GM21447 (cell line): ENCODE data around the gene TCOF1.

ENCODE experiments used
- ATAC-seq: cut with Tn5 transposase; IDR thresholded peaks from one replicate; pipeline ENCODE4 v1.9.1; 2021; ENCODE audit not compliant: unreplicated experiment

Gene TCOF1

DNA sequence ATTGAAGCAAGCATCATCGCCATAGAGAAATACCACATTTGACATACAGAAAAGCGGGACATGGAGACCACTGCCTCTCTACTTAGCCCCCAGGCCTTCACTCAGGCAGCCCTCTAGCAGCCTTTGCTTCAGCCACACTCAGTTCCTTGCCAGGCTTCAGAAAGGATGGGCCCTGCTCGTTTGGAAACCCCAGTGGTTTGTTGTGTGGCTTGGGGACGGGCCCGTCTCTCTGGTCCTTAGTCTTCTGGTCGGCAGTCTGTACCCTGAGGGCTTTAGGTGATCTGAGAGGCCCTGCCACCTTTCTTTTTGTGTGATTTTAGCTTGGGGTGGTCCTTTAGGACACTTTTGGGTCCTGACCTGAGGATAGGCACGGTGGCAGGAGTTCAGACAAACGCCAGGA, 33.7 kb upstream of the TCOF1 start:
- no peak for ATAC-seq

DNA sequence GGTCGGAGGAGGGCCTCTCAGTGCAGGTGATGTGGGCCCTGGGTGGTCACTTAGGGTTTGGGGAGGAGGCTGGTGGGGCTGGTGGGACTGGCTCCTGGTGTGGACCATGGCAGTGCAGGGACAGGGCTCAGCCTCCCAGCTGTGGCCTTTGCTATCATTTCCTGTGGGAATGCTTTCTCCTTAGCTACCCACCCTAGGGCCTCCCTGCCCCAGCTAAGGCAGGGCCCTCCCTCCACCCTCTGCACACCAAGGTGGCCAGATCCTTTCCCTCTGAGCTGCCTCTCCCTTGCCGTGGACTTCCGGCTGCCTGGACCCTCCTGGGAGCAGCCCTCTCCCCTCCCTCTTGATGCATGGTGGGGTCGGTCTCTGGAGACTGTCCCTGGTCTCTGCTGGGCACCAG, 32.1 kb upstream of the TCOF1 start:
- no peak for ATAC-seq

GRCh38 chr5:150326707-150327106, 30.8 kb upstream of the TCOF1 start:
- ATAC-seq, result no peak

- ATAC-seq, result no peak
Observed at GRCh38 chr5:150327139-150327538, 30.4 kb upstream of the TCOF1 start.

DNA sequence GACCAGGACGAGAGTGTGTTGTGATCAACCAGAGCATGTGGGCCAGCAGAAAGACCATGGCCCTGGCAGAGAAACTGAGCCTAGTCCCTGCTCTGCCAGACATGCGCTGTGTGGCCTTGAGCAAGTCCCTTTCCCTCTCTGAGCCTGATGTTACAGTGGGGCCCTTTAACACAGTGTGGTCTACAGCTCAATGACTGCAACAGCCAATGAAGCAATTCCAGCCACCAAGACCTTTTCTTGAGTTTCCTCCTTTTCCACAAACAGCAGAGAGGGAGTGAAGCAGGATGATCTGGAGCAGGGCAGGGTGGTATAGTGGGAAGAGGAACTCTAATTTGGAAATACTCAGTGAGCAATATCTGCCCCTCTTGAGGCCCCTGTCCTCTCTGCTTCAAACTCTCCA, 29.0 kb upstream of the TCOF1 start:
- no peak for ATAC-seq

DNA sequence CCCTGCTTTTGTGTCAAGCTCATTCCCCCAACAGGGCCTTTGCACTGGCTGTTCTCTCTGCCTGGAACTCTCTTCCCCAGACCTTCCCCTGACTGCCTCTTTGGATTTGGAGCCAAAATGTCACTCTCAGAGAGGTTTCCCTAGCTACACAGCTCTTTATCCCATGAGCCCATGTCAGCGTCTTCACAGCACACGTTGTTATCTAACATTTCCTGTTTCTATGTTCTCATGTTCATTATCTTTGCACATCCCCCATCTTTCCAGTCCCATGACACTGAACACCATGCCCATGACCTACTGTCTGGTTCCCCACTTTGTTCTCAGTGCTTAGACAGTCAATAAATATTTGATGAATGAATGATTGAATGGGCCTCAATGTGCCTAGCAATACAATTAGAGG, 28.5 kb upstream of the TCOF1 start:
- ATAC-seq, result no peak

- no peak for ATAC-seq
Observed at GRCh38 chr5:150329881-150330876, 27.3 kb upstream of the TCOF1 start.

GRCh38 chr5:150333400-150333799, 24.1 kb upstream of the TCOF1 start:
- ATAC-seq, result no peak

DNA sequence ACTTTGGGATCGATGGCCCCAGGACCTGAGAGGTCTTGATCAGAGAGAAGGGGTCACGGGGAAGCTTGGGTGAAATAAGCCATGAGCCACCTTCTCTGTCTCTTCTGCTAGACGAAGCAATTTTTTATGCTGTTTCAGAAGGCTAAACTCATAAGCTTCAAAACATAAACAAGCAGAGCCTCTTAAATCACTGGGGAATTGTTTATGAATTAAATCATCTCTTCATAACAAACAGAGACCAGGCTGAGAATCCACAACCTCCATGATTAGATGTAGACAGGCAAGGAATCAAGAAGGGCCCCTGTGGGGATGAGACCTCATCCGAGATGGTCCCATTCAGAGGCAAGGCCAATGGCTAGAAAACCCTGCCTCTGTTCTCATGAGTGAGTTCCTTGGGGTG, 21.7 kb upstream of the TCOF1 start:
- no peak for ATAC-seq

- ATAC-seq, result no peak
Observed at GRCh38 chr5:150338546-150338945, 19.0 kb upstream of the TCOF1 start.

DNA sequence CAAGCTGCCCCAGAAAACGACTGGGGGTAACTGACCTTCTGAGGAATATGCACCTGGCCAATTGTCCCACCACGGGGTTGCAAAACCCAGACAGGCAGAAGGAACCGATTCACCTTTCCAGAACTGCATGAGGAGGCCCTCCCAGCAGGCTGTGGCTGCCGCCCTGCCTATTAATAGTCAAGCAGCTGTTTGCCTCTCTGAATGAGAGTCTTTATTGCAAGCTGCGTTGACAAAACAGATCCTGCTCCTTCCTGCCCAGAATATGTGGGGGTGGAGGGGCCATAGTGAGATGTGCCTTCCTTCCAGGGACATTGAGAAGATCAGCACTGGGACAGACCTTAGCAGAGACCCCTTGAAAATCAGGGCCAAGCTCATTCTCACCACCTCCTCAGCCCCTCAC, 18.3 kb upstream of the TCOF1 start:
- no peak for ATAC-seq

DNA sequence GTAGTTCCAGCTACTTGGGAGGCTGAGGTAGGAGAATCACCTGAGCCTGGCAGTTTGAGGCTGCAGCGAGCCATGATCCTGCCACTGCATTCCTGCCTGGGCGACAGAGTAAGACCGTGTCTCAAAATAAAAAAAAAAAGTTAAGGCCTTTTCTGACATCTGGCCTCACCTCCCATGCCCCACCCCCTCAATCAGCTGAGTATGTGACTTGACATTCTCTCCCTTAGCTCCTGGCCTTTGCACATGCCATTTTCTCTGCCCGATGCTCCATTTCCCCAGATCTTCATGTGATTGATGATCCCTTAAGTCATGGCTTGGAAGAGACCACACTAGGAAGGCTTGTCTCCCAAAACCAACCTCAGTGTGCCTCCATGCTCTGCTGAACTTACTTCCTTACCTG, 17.7 kb upstream of the TCOF1 start:
- no peak for ATAC-seq

GRCh38 chr5:150340614-150341255, 16.8 kb upstream of the TCOF1 start:
- no peak for ATAC-seq

DNA sequence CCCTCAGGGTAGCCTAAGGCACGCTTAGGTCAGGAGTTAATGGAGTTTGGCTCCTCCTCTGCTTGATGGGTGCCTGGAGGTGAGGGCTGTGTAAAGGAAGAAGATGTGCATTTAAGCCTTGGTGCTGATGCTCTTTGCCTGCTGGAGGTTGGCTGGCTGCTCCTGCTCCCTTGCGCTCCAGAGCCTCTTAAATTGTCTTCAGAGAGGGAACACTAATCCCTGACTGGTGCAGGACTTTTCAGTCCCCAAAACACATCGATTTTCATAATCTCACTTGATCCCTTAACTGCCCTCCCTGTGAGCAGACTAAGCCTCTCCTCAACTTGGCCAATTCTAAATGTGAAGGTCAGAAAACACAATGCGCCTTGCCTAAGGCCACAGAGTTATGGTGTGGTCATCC, 16.2 kb upstream of the TCOF1 start:
- ATAC-seq, result no peak

GRCh38 chr5:150341989-150342388, 15.5 kb upstream of the TCOF1 start:
- no peak for ATAC-seq

DNA sequence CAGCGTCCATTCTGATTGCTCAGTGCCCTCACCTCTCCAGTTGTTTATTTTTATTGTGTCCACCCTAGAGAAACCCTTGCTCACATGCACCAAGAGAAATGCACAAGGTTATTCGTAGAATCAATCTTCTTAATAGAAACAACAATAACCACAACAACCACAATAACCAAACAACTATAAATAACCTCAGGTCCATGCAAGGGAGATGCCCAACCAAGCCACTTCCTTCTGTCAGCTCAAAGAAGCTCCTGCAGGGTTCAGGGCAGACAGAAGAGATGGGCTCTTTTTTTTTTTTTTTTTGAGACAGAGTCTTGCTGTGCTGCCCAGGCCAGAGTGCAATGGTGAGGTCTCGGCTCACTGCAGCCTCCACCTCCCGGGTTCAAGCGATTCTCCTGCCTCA, 14.9 kb upstream of the TCOF1 start:
- no peak for ATAC-seq

DNA sequence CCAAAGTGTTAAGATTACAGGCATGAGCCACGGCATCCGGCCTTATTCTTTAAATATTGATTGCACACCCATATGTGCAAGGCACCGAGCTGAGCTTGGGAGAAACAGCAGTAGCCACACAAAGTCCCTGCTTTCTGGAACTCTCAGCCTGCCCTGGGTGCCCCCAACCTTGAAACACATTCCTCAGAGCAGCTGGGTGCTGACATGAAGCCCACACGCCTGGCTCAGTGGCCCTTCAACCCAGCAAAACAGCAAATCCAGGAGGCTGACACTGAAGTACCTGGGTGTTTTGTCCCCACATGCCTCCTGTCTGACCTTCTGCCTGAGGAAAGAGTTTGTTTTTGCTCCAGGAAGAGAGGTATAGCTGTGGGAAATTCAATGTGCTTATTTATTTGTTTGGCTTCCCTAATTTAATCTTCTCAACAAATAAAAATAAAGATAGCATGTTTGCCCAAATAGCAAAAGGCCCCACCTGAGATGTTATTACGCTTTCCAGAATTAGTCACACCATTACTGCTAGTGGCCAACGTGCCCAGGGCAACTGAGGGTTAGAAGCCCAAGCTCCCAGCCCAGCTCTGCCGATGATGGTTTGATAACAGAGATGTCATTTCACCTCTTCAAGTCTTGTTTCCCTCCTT, 13.4 kb upstream of the TCOF1 start:
- ATAC-seq, result no peak

DNA sequence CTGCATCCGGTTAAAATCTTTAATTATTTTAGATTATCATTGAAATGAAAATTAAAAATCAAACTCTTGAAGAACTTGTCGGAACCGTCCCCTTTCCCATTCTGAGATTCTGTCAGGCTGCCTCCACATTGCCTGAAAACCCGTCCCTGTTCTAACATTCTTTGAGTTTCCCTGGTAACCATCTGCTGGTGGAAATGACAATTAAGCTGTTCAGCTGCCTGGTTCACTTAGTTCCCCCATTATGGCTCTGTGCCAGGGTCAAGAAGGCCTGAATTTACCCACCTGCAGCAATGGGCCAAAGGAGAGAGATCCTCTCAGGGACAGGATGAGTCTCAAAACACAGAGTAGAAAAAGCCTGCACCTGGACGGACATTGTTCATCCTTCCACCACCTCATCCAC, 11.8 kb upstream of the TCOF1 start:
- no peak for ATAC-seq

DNA sequence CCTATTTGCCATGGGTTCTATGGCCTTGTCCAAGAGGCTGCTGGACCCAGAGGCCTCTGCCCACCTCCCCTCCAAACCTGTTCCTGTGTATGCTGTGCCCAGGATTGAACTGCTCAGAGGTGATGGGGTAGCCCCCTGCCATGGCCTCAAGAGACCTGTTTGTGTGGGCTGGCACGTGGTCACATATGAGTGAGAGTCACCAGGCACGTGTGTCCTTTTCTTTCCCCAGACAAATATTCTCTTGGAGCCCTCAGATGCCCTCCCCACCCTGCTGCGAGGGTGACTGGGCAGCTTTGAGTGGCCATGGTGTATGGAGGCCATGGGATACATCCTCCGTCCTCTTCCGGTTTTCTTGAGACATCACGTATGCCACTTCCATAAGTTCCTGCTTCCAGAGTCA, 10.9 kb upstream of the TCOF1 start:
- no peak for ATAC-seq

GRCh38 chr5:150347003-150347402, 10.5 kb upstream of the TCOF1 start:
- ATAC-seq, result no peak

GRCh38 chr5:150347451-150347850, 10.0 kb upstream of the TCOF1 start:
- no peak for ATAC-seq

DNA sequence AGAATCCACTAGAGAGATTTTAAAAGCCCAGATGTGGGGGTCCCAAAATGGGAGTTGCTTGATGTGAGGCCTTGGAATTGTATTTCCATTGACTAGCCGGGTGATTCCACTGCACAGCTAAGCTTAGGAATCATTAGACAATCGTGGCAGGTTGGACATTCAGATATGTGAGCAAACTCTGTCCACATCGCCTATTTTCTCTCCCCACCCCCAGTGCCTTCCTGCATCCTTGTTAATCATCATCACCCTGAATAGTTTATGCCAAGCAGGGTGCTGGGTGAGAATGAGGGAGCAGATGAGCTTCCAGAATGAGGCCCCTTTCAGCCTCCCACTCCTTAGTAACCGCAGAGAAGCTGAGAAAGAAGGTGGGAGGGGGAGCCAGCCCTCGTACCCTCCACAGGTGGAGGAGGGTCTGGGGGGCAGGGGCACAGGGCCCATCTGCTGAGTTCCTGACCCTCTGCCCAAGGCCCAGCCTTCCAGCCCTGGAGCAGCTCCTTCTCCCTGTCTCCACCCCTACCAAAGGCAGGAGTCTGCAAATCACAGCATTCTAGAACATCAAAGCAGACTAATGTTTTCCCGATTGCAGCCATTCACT, 7.7 kb upstream of the TCOF1 start:
- ATAC-seq, result no peak
